H9 (cell line): Measurements from ENCODE around the gene HOXB8. TPM values are rescaled to one million over a fixed set of nuclear protein-coding genes. Genes with fewer than 3 reads are reported as not detected.

Experiments used
- DNase-seq: peaks from one replicate; pipeline ENCODE4 v3.0.0-alpha.2; 2017
- H2AFZ ChIP-seq: one replicate; pipeline ENCODE4 v1.6.1; 2013; ENCODE audit warnings: mild to moderate bottlenecking, low read length, control low read depth, moderate library complexity
- H2AK5ac ChIP-seq: 2 replicates; pipeline ENCODE4 v1.6.1; 2013; ENCODE audit warnings: low read length, control low read depth, mixed read lengths; ENCODE audit not compliant: insufficient read length
- H2BK120ac ChIP-seq: one replicate; pipeline ENCODE4 v1.6.1; 2013; ENCODE audit warnings: low read depth, mild to moderate bottlenecking, low read length, control low read depth, inconsistent platforms; ENCODE audit not compliant: poor library complexity, severe bottlenecking
- H2BK12ac ChIP-seq: 2 replicates; pipeline ENCODE4 v1.6.1; 2013; ENCODE audit warnings: low read length, control low read depth, mixed read lengths, low read depth; ENCODE audit not compliant: insufficient read length
- H2BK15ac ChIP-seq: 2 replicates; pipeline ENCODE4 v1.6.1; 2013; ENCODE audit warnings: low read depth, low read length, control low read depth
- H2BK20ac ChIP-seq: one replicate; pipeline ENCODE4 v1.6.1; 2013; ENCODE audit warnings: low read depth, mild to moderate bottlenecking, low read length, control low read depth, inconsistent platforms; ENCODE audit not compliant: poor library complexity, severe bottlenecking
- H2BK5ac ChIP-seq: 2 replicates; pipeline ENCODE4 v1.6.1; 2013; ENCODE audit warnings: low read length, control low read depth, mixed read lengths; ENCODE audit not compliant: insufficient read length
- H3K14ac ChIP-seq: 2 replicates; pipeline ENCODE4 v1.6.1; 2013; ENCODE audit warnings: low read length, control low read depth; ENCODE audit not compliant: insufficient read depth
- H3K18ac ChIP-seq: 2 replicates; pipeline ENCODE4 v1.6.1; 2013; ENCODE audit warnings: low read depth, mild to moderate bottlenecking, mixed read lengths, low read length, control low read depth; ENCODE audit not compliant: insufficient read length
- H3K23ac ChIP-seq: 2 replicates; pipeline ENCODE4 v1.6.1; 2013; ENCODE audit warnings: low read length, control low read depth, mixed read lengths, low read depth; ENCODE audit not compliant: insufficient read length
- H3K23me2 ChIP-seq: 2 replicates; pipeline ENCODE4 v1.6.1; 2013; ENCODE audit warnings: low read depth, mild to moderate bottlenecking, mixed read lengths, low read length, control low read depth; ENCODE audit not compliant: insufficient read length, poor library complexity, severe bottlenecking
- H3K27ac ChIP-seq: 2 replicates; pipeline ENCODE4 v1.5.1; 2013; ENCODE audit warnings: low read length, control low read depth, mixed read lengths, low read depth; ENCODE audit not compliant: insufficient read length
- H3K27me3 ChIP-seq: 2 replicates; pipeline ENCODE4 v1.6.1; 2013; ENCODE audit warnings: low read length, control low read depth, inconsistent platforms; ENCODE audit not compliant: insufficient read depth
- H3K4ac ChIP-seq: 2 replicates; pipeline ENCODE4 v1.6.1; 2013; ENCODE audit warnings: low read depth, mild to moderate bottlenecking, control low read depth, inconsistent platforms, low read length, moderate library complexity
- H3K4me1 ChIP-seq: 2 replicates; pipeline ENCODE4 v1.6.1; 2013; ENCODE audit warnings: low read length, control low read depth, inconsistent platforms; ENCODE audit not compliant: insufficient read depth
- H3K4me2 ChIP-seq: 2 replicates; pipeline ENCODE4 v1.6.1; 2013; ENCODE audit warnings: low read length, control low read depth, mixed read lengths; ENCODE audit not compliant: insufficient read length, insufficient read depth
- H3K56ac ChIP-seq: 2 replicates; pipeline ENCODE4 v1.6.1; 2013; ENCODE audit warnings: low read depth, mild to moderate bottlenecking, mixed read lengths, low read length, control low read depth; ENCODE audit not compliant: insufficient read length
- H3K79me1 ChIP-seq: 2 replicates; pipeline ENCODE4 v1.6.1; 2013; ENCODE audit warnings: low read depth, mild to moderate bottlenecking, moderate library complexity, low read length, control low read depth, inconsistent platforms; ENCODE audit not compliant: insufficient read depth, poor library complexity, severe bottlenecking
- H3K79me2 ChIP-seq: 2 replicates; pipeline ENCODE4 v1.6.1; 2013; ENCODE audit warnings: low read length, control low read depth, inconsistent platforms; ENCODE audit not compliant: insufficient read depth
- H3K9ac ChIP-seq: 2 replicates; pipeline ENCODE4 v1.6.1; 2013; ENCODE audit warnings: low read length, control low read depth, mixed read lengths; ENCODE audit not compliant: insufficient read length; ENCODE audit errors: extremely low read depth
- H3K9me3 ChIP-seq: one replicate; pipeline ENCODE4 v1.6.1; 2013; ENCODE audit warnings: low read depth, low read length, inconsistent platforms; ENCODE audit not compliant: control insufficient read depth
- H3T11ph ChIP-seq: one replicate; pipeline ENCODE4 v1.6.1; 2013; ENCODE audit warnings: mild to moderate bottlenecking, low read length, control low read depth, inconsistent platforms
- H4K20me1 ChIP-seq: one replicate; pipeline ENCODE4 v1.6.1; 2013; ENCODE audit not compliant: control insufficient read depth, insufficient read length, insufficient read depth
- H4K5ac ChIP-seq: 2 replicates; pipeline ENCODE4 v1.6.1; 2013; ENCODE audit warnings: low read depth, mild to moderate bottlenecking, mixed read lengths, low read length, control low read depth; ENCODE audit not compliant: insufficient read length
- H4K8ac ChIP-seq: replicated peaks from 2 replicates; pipeline ENCODE4 v1.6.1; 2013; ENCODE audit warnings: low read length, control low read depth, mixed read lengths, low read depth; ENCODE audit not compliant: insufficient read length
- H4K91ac ChIP-seq: 2 replicates; pipeline ENCODE4 v1.6.1; 2013; ENCODE audit warnings: low read depth, mild to moderate bottlenecking, moderate library complexity, mixed read lengths, low read length, control low read depth; ENCODE audit not compliant: insufficient read length
- H3K27ac Mint-ChIP-seq, 3 experiments: 2 replicates in 2 of 3; 3 replicates in 1 of 3; pipeline ENCODE4 v1.8.0; 2020 to 2021; ENCODE audit warnings: mixed read lengths in 3 of 3, mild to moderate bottlenecking in 1 of 3, moderate library complexity in 1 of 3
- H3K27me3 Mint-ChIP-seq: 2 replicates; pipeline ENCODE4 v1.8.0; 2021; ENCODE audit warnings: low read depth, mild to moderate bottlenecking, moderate library complexity, mixed read lengths
- H3K36me3 Mint-ChIP-seq, 3 experiments: 2 replicates in 2 of 3; 3 replicates in 1 of 3; pipeline ENCODE4 v1.8.0; 2020 to 2021; ENCODE audit warnings: low read depth in 3 of 3, mixed read lengths in 3 of 3; ENCODE audit not compliant: insufficient read depth in 1 of 3
- H3K4me1 Mint-ChIP-seq, 2 experiments: 2 replicates each; pipeline ENCODE4 v1.8.0; 2020; ENCODE audit warnings: mixed read lengths in 2 of 2
- H3K4me3 Mint-ChIP-seq, 2 experiments: 2 replicates in 1 of 2; 3 replicates in 1 of 2; pipeline ENCODE4 v1.8.0; 2020 to 2021; ENCODE audit warnings: mild to moderate bottlenecking in 2 of 2, mixed read lengths in 2 of 2, moderate library complexity in 1 of 2
- H3K9me3 Mint-ChIP-seq, 2 experiments: 2 replicates in 1 of 2; 3 replicates in 1 of 2; pipeline ENCODE4 v1.8.0; 2020; ENCODE audit warnings: mild to moderate bottlenecking in 2 of 2, mixed read lengths in 2 of 2, moderate library complexity in 1 of 2
- WGBS: extraction: QIAGEN DNeasy Blood & Tissue Kit; methylation state at CpG from one replicate; pipeline ENCODE4 v1.1.7; 2013; ENCODE audit warnings: missing lambda C conversion rate, low lambda C conversion rate, mixed read lengths; ENCODE audit not compliant: insufficient read length; ENCODE audit errors: extremely low coverage; 5-methylcytosine and 5-hydroxymethylcytosine counted together
- total RNA-seq: library from RNA; stranded (reverse); gene quantifications from 2 replicates; pipeline ENCODE4 v1.2.1, GENCODE V29; 2021
- TF ChIP-seq, protein P1 (sequence below): fragments of 200-600 bp; sonication (generic); conservative IDR thresholded peaks from 3 replicates; pipeline ENCODE4 v1.8.0; 2021; ENCODE audit warnings: antibody characterized with exemption, mild to moderate bottlenecking

HOXB8 gene
- total RNA-seq, 1 experiment from 2014 or later, result not detected

DNA sequence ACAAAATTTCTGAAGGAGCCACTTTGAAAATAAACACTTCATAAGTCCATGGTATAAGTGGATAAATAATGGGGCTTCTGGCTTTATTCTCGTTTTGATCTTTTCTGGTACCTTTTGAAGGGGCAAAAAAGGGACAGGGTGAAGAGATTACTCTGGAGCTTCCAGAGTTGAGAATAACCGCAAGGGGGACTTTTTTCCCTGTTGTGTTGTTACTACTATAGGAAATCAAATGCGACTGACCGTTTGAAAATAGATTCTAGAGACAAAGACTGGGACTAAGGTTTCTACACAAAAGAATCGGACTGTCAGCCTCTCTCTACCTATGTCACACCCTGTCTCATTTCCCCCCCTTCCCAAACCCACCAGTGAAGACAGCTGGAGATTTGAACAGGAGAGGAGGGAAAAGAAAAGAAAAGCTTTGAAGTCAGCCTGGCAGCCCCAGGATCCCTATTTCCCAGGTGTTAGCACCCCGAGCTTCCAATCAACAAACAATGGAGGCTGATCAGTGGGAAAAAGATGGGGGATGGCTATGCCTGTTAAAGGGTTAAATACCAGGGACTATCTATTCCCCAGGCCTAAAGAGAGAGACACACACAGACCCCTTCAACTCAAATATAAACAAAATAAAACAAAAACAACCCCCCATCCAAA is 45.3 kb downstream of the HOXB8 start:
- H2BK20ac ChIP-seq, result no peak overlapping the region
- H3K4me3 Mint-ChIP-seq, result no peak overlapping the region
- no peak overlapping the region for H4K5ac ChIP-seq
- no peak overlapping the region for H3K23ac ChIP-seq
- no peak overlapping the region for H3T11ph ChIP-seq
- H3K36me3 Mint-ChIP-seq, result no peaks in the 10 kb centered on the region; a peak in 1 of 7 replicates
- H3K4me2 ChIP-seq, result no peak overlapping the region
- H3K27me3 Mint-ChIP-seq, result no peaks in the 10 kb centered on the region
- no peak overlapping the region for H3K9ac ChIP-seq
- H3K23me2 ChIP-seq, result no peaks in the 10 kb centered on the region
- peaks cover 4% of the 10 kb centered on the region for H4K20me1 ChIP-seq
- H3K9me3 Mint-ChIP-seq, result peaks cover 0 to 12% of the 10 kb centered on the region in 2 experiments; a peak in 1 of 5 replicates
- H3K27me3 ChIP-seq, result peaks cover 100% of the 10 kb centered on the region
- no peaks in the 10 kb centered on the region for H3K9me3 ChIP-seq
- TF ChIP-seq, protein P1, sequence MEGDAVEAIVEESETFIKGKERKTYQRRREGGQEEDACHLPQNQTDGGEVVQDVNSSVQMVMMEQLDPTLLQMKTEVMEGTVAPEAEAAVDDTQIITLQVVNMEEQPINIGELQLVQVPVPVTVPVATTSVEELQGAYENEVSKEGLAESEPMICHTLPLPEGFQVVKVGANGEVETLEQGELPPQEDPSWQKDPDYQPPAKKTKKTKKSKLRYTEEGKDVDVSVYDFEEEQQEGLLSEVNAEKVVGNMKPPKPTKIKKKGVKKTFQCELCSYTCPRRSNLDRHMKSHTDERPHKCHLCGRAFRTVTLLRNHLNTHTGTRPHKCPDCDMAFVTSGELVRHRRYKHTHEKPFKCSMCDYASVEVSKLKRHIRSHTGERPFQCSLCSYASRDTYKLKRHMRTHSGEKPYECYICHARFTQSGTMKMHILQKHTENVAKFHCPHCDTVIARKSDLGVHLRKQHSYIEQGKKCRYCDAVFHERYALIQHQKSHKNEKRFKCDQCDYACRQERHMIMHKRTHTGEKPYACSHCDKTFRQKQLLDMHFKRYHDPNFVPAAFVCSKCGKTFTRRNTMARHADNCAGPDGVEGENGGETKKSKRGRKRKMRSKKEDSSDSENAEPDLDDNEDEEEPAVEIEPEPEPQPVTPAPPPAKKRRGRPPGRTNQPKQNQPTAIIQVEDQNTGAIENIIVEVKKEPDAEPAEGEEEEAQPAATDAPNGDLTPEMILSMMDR, result no peak; the same call in 2 of the 3 replicates
- no peak overlapping the region for H2AK5ac ChIP-seq
- H2BK120ac ChIP-seq, result no peak overlapping the region
- H3K4me1 Mint-ChIP-seq, result peaks cover 6 to 18% of the 10 kb centered on the region in 2 experiments
- no peak overlapping the region for H3K27ac ChIP-seq
- H2BK5ac ChIP-seq, result no peak overlapping the region
- no peaks in the 10 kb centered on the region for H3K79me2 ChIP-seq
- no peak for DNase-seq
- H4K8ac ChIP-seq, result no peak overlapping the region
- H4K91ac ChIP-seq, result no peak overlapping the region
- H3K79me1 ChIP-seq, result no peaks in the 10 kb centered on the region
- H3K18ac ChIP-seq, result no peak overlapping the region
- no peak overlapping the region for H3K14ac ChIP-seq
- H3K4me1 ChIP-seq, result peaks cover 2% of the 10 kb centered on the region; the same call in 1 of the 2 replicates
- no peak overlapping the region for H3K27ac Mint-ChIP-seq
- no peak overlapping the region for H2BK15ac ChIP-seq
- no peak overlapping the region for H3K4ac ChIP-seq
- no CpG with 5 or more reads among the region's 6 CpGs for WGBS
- H2AFZ ChIP-seq, result no peak overlapping the region
- H2BK12ac ChIP-seq, result no peak overlapping the region
- H3K56ac ChIP-seq, result no peak overlapping the region
